K562 (cell line): ENCODE measurements around the gene ELOB. TPM values are rescaled to one million over a fixed set of nuclear protein-coding genes. Genes with fewer than 3 reads are reported as not detected.

Experiments used
- ATAC-seq: fragments of 200-7000 bp; cut with Tn5 transposase; 3 replicates; pipeline ENCODE4 v1.9.1; 2020; ENCODE audit warnings: moderate library complexity
- BruUV-seq: library from RNA; stranded (reverse); fragments of 400-500 nt; replicated peaks from 2 replicates; lab custom pipeline; 2021; lab: Mats Ljungman, UMichigan
- CTCF ChIA-PET: fragments of 300-600 bp; formaldehyde crosslinking; extraction: SDS; loops from one replicate; lab custom pipeline; 2021; ENCODE audit warnings: low intra/inter-chr PET ratio; lab: Yijun Ruan, JAX
- POLR2A ChIA-PET: fragments of 300-600, 350-650 bp; sonication (Branson Sonifier 250); formaldehyde crosslinking; extraction: SDS; loops from one replicate; lab custom pipeline; 2021; ENCODE audit warnings: antibody characterized with exemption, inconsistent platforms; lab: Yijun Ruan, JAX
- DNase-seq, 4 experiments: peaks; one replicate each; pipeline versions ENCODE4 v3.0.0 to v3.0.0-alpha.2; 2011 to 2018; ENCODE audit warnings: low spot score in 3 of 4, mixed read lengths in 3 of 4; ENCODE audit errors: extremely low read depth in 1 of 4
- FAIRE-seq: peaks from 2 replicates; lab custom pipeline; 2011; peaks lifted over from hg19 to GRCh38; lab: Jason Lieb, UNC
- H2AFZ ChIP-seq: 2 replicates; pipeline ENCODE4 v1.6.0; 2011; ENCODE audit warnings: low read depth, low read length, control low read depth, inconsistent platforms
- H3K27ac ChIP-seq: fragments of 200-600 bp; 3 replicates; pipeline ENCODE4 v1.8.0; 2011; ENCODE audit warnings: low read depth, mild to moderate bottlenecking, control low read depth, inconsistent platforms, low read length, moderate library complexity, mixed read lengths; ENCODE audit errors: extremely low read depth
- H3K27me3 ChIP-seq, 2 experiments: fragments of 300-600 bp in 1 of 2; 2 replicates in 1 of 2; 3 replicates in 1 of 2; pipeline versions ENCODE4 v1.6.0 to v1.8.0; 2011; ENCODE audit warnings: inconsistent platforms in 2 of 2, low read length in 2 of 2, mild to moderate bottlenecking in 1 of 2, mixed read lengths in 1 of 2, moderate library complexity in 1 of 2; ENCODE audit not compliant: control insufficient read depth in 2 of 2, insufficient read depth in 2 of 2
- H3K36me3 ChIP-seq: fragments of 300-600 bp; 3 replicates; pipeline ENCODE4 v1.8.0; 2011; ENCODE audit warnings: mild to moderate bottlenecking, low read length, inconsistent platforms; ENCODE audit not compliant: control insufficient read depth, insufficient read depth
- H3K4me1 ChIP-seq, 2 experiments: fragments of 200-600 bp in 1 of 2; replicated peaks in 1 of 2; 2 replicates in 1 of 2; 3 replicates in 1 of 2; pipeline versions ENCODE4 v1.5.1 to v1.8.0; 2011; ENCODE audit warnings: inconsistent platforms in 2 of 2, low read length in 2 of 2, mild to moderate bottlenecking in 1 of 2, mixed read lengths in 1 of 2, moderate library complexity in 1 of 2; ENCODE audit not compliant: control insufficient read depth in 2 of 2, insufficient read depth in 2 of 2
- H3K4me2 ChIP-seq: 2 replicates; pipeline ENCODE4 v1.6.1; 2011; ENCODE audit warnings: low read length, control low read depth, inconsistent platforms, mixed read lengths; ENCODE audit not compliant: insufficient read depth
- H3K4me3 ChIP-seq: fragments of 200-600 bp; sonication (generic), shearing (Covaris generic); 2 replicates; pipeline ENCODE4 v1.5.1; 2016; ENCODE audit warnings: control low read depth, inconsistent platforms
- H3K79me2 ChIP-seq: fragments of 200-600 bp; 3 replicates; pipeline ENCODE4 v1.8.0; 2011; ENCODE audit warnings: low read length, inconsistent platforms; ENCODE audit not compliant: control insufficient read depth, insufficient read depth
- H3K9ac ChIP-seq, 2 experiments: 2 replicates each; pipeline versions ENCODE4 v1.6.0 to v1.6.1; 2011; ENCODE audit warnings: low read depth in 2 of 2, low read length in 2 of 2, control low read depth in 1 of 2, inconsistent platforms in 1 of 2, mild to moderate bottlenecking in 1 of 2, mixed read lengths in 1 of 2; ENCODE audit not compliant: insufficient read depth in 1 of 2
- H3K9me1 ChIP-seq: one replicate; pipeline ENCODE4 v1.6.0; 2011; ENCODE audit warnings: inconsistent platforms, mild to moderate bottlenecking, low read length, moderate library complexity; ENCODE audit not compliant: control insufficient read depth, insufficient read depth
- H3K9me3 ChIP-seq: replicated peaks from 2 replicates; pipeline ENCODE4 v1.5.1; 2011; ENCODE audit warnings: low read depth, low read length, inconsistent platforms; ENCODE audit not compliant: control insufficient read depth, insufficient read depth
- H4K20me1 ChIP-seq: replicated peaks from 2 replicates; pipeline ENCODE4 v1.6.1; 2011; ENCODE audit warnings: low read length, inconsistent platforms, mixed read lengths; ENCODE audit not compliant: control insufficient read depth, insufficient read depth
- BMI1 ChIP-seq: fragments of 150-350 bp; IDR thresholded peaks from 2 replicates; pipeline ENCODE4 v1.6.1; 2014; ENCODE audit warnings: low read length
- DMBX1 ChIP-seq: fragments of 250-450 bp; sonication (Bioruptor Pico); IDR thresholded peaks from 2 replicates; pipeline ENCODE4 v1.8.0; 2022; ENCODE audit warnings: inconsistent platforms, mild to moderate bottlenecking, moderate library complexity, borderline replicate concordance
- GATAD2A ChIP-seq: fragments of 450-650 bp; IDR thresholded peaks from 2 replicates; pipeline ENCODE4 v1.6.1; 2017
- KDM4B ChIP-seq, 2 experiments: fragments of 450-650 bp in 1 of 2; sonication (generic) in 1 of 2; IDR thresholded peaks; 2 replicates each; pipeline ENCODE4 v1.6.1; 2016 to 2017; ENCODE audit warnings: borderline replicate concordance in 2 of 2, antibody characterized with exemption in 1 of 2, low read depth in 1 of 2, mild to moderate bottlenecking in 1 of 2
- MLLT1 ChIP-seq, 2 experiments: fragments of 450-650 bp; IDR thresholded peaks; 2 replicates each; pipeline ENCODE4 v1.6.1; 2016
- POLR2B ChIP-seq: fragments of 450-650 bp; IDR thresholded peaks from 2 replicates; pipeline ENCODE4 v1.6.1; 2018; ENCODE audit warnings: low read depth; ENCODE audit not compliant: partially characterized antibody
- PRMT5 ChIP-seq: sonication (generic); formaldehyde crosslinking; IDR thresholded peaks from 2 replicates; pipeline ENCODE4 v1.5.0; 2020; ENCODE audit warnings: missing genetic modification reagents
- RNF219 ChIP-seq: fragments of 250-450 bp; sonication (Bioruptor Pico); IDR thresholded peaks from 2 replicates; pipeline ENCODE4 v1.5.0; 2022; ENCODE audit warnings: mild to moderate bottlenecking
- SAP30 ChIP-seq: fragments of 200-600 bp; sonication (generic); IDR thresholded peaks from 2 replicates; pipeline ENCODE4 v1.6.1; 2012; ENCODE audit warnings: borderline replicate concordance, low read depth, mild to moderate bottlenecking, moderate library complexity, low read length, control low read depth, inconsistent platforms; ENCODE audit not compliant: insufficient read depth, poor library complexity, severe bottlenecking
- ZBTB49 ChIP-seq: sonication (generic); formaldehyde crosslinking; IDR thresholded peaks from 2 replicates; pipeline ENCODE4 v1.8.0; 2022; ENCODE audit warnings: missing genetic modification reagents, mild to moderate bottlenecking, borderline replicate concordance
- ZNF224 ChIP-seq: sonication (generic); formaldehyde crosslinking; IDR thresholded peaks from 2 replicates; pipeline ENCODE4 v1.8.0; 2022; ENCODE audit warnings: mild to moderate bottlenecking, missing genetic modification reagents
- ZNF518B ChIP-seq: fragments of 250-450 bp; sonication (Bioruptor Pico); IDR thresholded peaks from 2 replicates; pipeline ENCODE4 v1.5.0; 2021; ENCODE audit warnings: mild to moderate bottlenecking, moderate library complexity
- WGBS: fragments of 100-300 bp; shearing (Covaris generic); methylation state at CpG from one replicate; pipeline ENCODE4 v1.1.6; 2016; ENCODE audit warnings: low coverage, mixed read lengths; ENCODE audit not compliant: insufficient coverage; ENCODE audit errors: missing lambda C conversion rate; 5-methylcytosine and 5-hydroxymethylcytosine counted together
- in situ Hi-C: fragments of 300-500 bp; cut with MboI; formaldehyde crosslinking; loops from 4 replicates; pipeline ENCODE4 v1.15.0; 2018; ENCODE audit warnings: inconsistent platforms, mixed read lengths
- intact Hi-C: fragments of 100-400 bp; cut with micrococcal nuclease; formaldehyde crosslinking; loops from 2 replicates; pipeline ENCODE4 v1.14.2; 2022
- polyA plus RNA-seq, 8 experiments: library from polyadenylated mRNA; depleted of rRNA in 4 of 8; stranded (reverse) in 5 of 8; unstranded in 3 of 8; fragments of >200 nt; fragmentation: Nextera tagmentation in 2 of 8; fragmentation: Illumina TruSeq in 1 of 8; extraction: Ambion mirVana in 2 of 8; extraction: Trizol in 1 of 8; gene quantifications; 2 replicates each; pipeline versions ENCODE4 v1.2.1 to v1.2.3, GENCODE V29; 2011 to 2014; ENCODE audit warnings: inconsistent platforms in 1 of 8, missing spikeins in 1 of 8
- total RNA-seq, 7 experiments: library from RNA; depleted of rRNA in 6 of 7; stranded (reverse); fragments of >200 nt in 6 of 7; fragmentation: Illumina TruSeq in 2 of 7; extraction: Trizol in 2 of 7; gene quantifications; 2 replicates each; pipeline versions ENCODE4 v1.2.1 to v1.2.3, GENCODE V29; 2011 to 2021; ENCODE audit warnings: low replicate concordance in 1 of 7

Gene ELOB
- total and polyA plus RNA-seq, 9 of the 15 experiments (the other 6 are each of a cell fraction or from before 2014, with no cell fraction given), result 63.2 to 791 (median 237) TPM

- H3K4me3 ChIP-seq, result no peak overlapping the region
- CTCF ChIA-PET, result no interaction called here
- DNase-seq (no peak), FAIRE-seq (no peak), ATAC-seq (no peak)
- 0% methylated on average over 7 of the region's 7 CpGs for WGBS
- BruUV-seq, result no TSS peak
- intact Hi-C loops (no loop called here), in situ Hi-C loops (no loop called here)
- H3K27ac ChIP-seq, result no peak overlapping the region
- no peaks in the 10 kb centered on the region for H3K36me3 ChIP-seq
- H4K20me1 ChIP-seq, result peaks cover 10% of the 10 kb centered on the region; the same call in 1 of the 2 replicates
- no peak overlapping the region for H2AFZ ChIP-seq
- no peaks in the 10 kb centered on the region for H3K9me1 ChIP-seq
- no peaks in the 10 kb centered on the region for H3K9me3 ChIP-seq
- no peaks in the 10 kb centered on the region for H3K79me2 ChIP-seq
- POLR2A ChIA-PET, result interaction anchor here (0.8 kb wide), 1 partner anchor 34 kb away, joined by 3 read pairs; no protein-coding TSS in a partner anchor
- H3K4me1 ChIP-seq, result peaks cover 4 to 30% of the 10 kb centered on the region in 2 experiments; a peak in 4 of 5 replicates
- H3K9ac ChIP-seq, result no peak overlapping the region
- H3K27me3 ChIP-seq, result peaks cover 22 to 39% of the 10 kb centered on the region in 2 experiments; a peak in 4 of 5 replicates
- no peak overlapping the region for H3K4me2 ChIP-seq
- no peak for TF ChIP-seq MLLT1 (IDR thresholded peaks at IDR 0.05)
- TF ChIP-seq ZNF224 (CRISPR knock-in tag), result no peak
- TF ChIP-seq BMI1, result no peak
- TF ChIP-seq ZBTB49, result no peak
- no peak for TF ChIP-seq RNF219 (CRISPR knock-in tag)
- no peak for TF ChIP-seq GATAD2A
- TF ChIP-seq ZNF518B, result no peak
- no peak for TF ChIP-seq KDM4B (IDR thresholded peaks at IDR 0.05; ENCODE audit: borderline replicate concordance in 2 of 2, low read depth in 1 of 2)
- TF ChIP-seq SAP30, result no peak
- TF ChIP-seq DMBX1 (CRISPR knock-in tag), result no peak
- TF ChIP-seq PRMT5 (CRISPR knock-in tag), result no peak
- TF ChIP-seq POLR2B, result no peak
These were observed 10.9 kb upstream of the ELOB start for GRCh38 chr16:2787961-2788360.
